Breast epithelium (tissue), 3 donors: Measurements from ENCODE around the gene SYT14.

ENCODE experiments used
- POLR2A ChIP-seq: fragments of 450-650 bp; IDR thresholded peaks from one replicate; pipeline ENCODE4 v1.6.1; 2016; ENCODE audit warnings: antibody characterized with exemption, mild to moderate bottlenecking, moderate library complexity
- POLR2AphosphoS5 ChIP-seq, 3 donors: sonication (generic); formaldehyde crosslinking; IDR thresholded peaks; one replicate each; pipeline ENCODE4 v1.6.1; 2017; ENCODE audit warnings: antibody characterized with exemption in 3 of 3
- TF ChIP-seq, protein P1 (sequence below), 3 donors: fragments of 450-650 bp; IDR thresholded peaks; one replicate each; pipeline ENCODE4 v1.5.1; 2016 to 2017; ENCODE audit warnings: antibody characterized with exemption in 3 of 3, mild to moderate bottlenecking in 3 of 3, moderate library complexity in 3 of 3

DNA sequence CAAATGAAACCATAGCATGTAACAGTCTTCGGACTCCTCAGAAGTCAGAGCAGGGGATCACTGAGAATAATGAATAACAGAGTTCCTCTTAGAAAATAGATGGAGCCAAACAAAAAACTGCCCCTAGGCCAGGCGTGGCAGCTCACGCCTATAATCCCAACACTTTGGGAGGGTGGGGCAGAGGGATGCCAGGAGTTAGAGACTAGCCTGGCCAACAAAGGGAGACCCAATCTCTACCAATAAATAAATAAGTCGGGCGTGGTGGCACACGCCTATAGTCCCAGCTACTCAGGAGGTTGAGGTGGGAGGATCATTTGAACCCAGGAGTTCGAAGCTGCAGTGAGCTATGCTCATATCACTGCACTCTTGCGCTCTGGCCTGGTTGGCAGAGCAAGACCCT, 236.1 kb downstream of the SYT14 start:
- TF ChIP-seq, protein P1, sequence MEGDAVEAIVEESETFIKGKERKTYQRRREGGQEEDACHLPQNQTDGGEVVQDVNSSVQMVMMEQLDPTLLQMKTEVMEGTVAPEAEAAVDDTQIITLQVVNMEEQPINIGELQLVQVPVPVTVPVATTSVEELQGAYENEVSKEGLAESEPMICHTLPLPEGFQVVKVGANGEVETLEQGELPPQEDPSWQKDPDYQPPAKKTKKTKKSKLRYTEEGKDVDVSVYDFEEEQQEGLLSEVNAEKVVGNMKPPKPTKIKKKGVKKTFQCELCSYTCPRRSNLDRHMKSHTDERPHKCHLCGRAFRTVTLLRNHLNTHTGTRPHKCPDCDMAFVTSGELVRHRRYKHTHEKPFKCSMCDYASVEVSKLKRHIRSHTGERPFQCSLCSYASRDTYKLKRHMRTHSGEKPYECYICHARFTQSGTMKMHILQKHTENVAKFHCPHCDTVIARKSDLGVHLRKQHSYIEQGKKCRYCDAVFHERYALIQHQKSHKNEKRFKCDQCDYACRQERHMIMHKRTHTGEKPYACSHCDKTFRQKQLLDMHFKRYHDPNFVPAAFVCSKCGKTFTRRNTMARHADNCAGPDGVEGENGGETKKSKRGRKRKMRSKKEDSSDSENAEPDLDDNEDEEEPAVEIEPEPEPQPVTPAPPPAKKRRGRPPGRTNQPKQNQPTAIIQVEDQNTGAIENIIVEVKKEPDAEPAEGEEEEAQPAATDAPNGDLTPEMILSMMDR (IDR thresholded peaks at IDR 0.05): no peak
- TF ChIP-seq POLR2AphosphoS5 (IDR thresholded peaks at IDR 0.05) (no peak), POLR2A (no peak)
